ENCODE data around the gene URGCP. TPM values are rescaled to one million over a fixed set of nuclear protein-coding genes. Genes with fewer than 3 reads are reported as not detected.

The URGCP gene
- total and polyA plus RNA-seq, 4 donors: 9.1 to 46.7 (median 31.1) TPM

DNA sequence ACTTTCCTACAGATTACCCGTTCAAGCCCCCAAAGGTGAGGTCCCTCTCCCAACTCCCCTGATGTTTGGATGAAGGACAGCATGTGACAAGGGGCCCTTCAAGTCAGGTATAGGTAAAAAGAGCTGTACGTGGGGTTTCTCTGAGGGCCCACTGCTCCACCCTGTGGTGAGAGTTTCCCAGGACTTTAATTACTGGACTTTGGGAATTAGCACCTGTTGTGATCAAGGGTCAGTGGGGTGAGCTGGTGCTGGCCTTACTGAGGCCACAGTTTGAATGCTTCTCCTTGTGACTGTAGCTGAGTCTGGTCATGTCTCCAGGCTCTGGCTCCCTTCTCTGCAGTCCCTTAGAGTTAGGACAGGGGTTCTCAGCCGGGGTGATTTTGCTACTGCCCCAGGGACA, 36.6 kb upstream of the URGCP start:
- Histone ChIP-seq H3K27me3 (ENCODE audit: control insufficient read depth in 1 of 2, insufficient read depth in 2 of 2, low read length in 1 of 2) (no peaks in the 10 kb centered on the region), H3K9me3 (ENCODE audit: control insufficient read depth, low read length) (no peaks in the 10 kb centered on the region), H3K36me3 (ENCODE audit: control insufficient read depth in 1 of 2, insufficient read depth in 2 of 2, low read length in 1 of 2) (no peaks in the 10 kb centered on the region), H3K27ac (ENCODE audit: low read depth in 1 of 2, low read length in 2 of 2) (no peak overlapping the region), H3K4me3 (ENCODE audit: low read length in 2 of 2) (no peak overlapping the region), H3K4me1 (ENCODE audit: control insufficient read depth in 1 of 2, insufficient read depth in 2 of 2, low read length in 2 of 2) (no peaks in the 10 kb centered on the region)
- ATAC-seq (ENCODE audit: low FRiP score) (no peak), DNase-seq (no peak)
- intact Hi-C loops (cut with DNase I): no loop called here
- 73 to 80% methylated on average over 3 of the region's 3 CpGs for WGBS, 2 donors

DNA sequence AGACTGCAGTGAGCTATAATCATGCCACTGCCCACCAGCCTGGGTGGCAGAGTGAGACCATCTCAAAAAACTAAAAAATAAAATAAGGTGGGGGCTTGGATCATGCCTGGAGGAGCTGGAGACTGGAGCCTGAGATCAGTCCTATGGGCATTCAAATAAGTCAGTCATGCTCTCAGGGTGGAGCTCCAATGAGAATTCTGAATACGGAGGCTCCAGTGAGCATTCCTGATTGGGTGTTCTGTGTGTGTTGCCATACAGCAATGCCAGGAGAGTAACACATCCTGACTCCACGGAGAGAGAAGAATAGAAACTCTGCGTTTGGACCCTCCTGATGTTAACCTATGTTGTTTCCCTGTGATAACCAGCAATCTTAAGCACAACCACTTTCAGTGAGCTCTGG, 35.9 kb upstream of the URGCP start:
- no peaks in the 10 kb centered on the region for H3K4me1 ChIP-seq (ENCODE audit: control insufficient read depth in 1 of 2, insufficient read depth in 2 of 2, low read length in 2 of 2)
- no peaks in the 10 kb centered on the region for H3K9me3 ChIP-seq (ENCODE audit: control insufficient read depth, low read length)
- no peaks in the 10 kb centered on the region for H3K36me3 ChIP-seq (ENCODE audit: control insufficient read depth in 1 of 2, insufficient read depth in 2 of 2, low read length in 1 of 2)
- no peak overlapping the region for H3K4me3 ChIP-seq (ENCODE audit: low read length in 2 of 2)
- no peaks in the 10 kb centered on the region for H3K27me3 ChIP-seq (ENCODE audit: control insufficient read depth in 1 of 2, insufficient read depth in 2 of 2, low read length in 1 of 2)
- no peak for DNase-seq
- H3K27ac ChIP-seq (ENCODE audit: low read depth in 1 of 2, low read length in 2 of 2): no peak overlapping the region
- whole genome bisulfite sequencing, 2 donors: 53 to 62% methylated on average over 3 of the region's 3 CpGs
- ATAC-seq (ENCODE audit: low FRiP score): no peak
- intact Hi-C loops (cut with DNase I): no loop called here

DNA sequence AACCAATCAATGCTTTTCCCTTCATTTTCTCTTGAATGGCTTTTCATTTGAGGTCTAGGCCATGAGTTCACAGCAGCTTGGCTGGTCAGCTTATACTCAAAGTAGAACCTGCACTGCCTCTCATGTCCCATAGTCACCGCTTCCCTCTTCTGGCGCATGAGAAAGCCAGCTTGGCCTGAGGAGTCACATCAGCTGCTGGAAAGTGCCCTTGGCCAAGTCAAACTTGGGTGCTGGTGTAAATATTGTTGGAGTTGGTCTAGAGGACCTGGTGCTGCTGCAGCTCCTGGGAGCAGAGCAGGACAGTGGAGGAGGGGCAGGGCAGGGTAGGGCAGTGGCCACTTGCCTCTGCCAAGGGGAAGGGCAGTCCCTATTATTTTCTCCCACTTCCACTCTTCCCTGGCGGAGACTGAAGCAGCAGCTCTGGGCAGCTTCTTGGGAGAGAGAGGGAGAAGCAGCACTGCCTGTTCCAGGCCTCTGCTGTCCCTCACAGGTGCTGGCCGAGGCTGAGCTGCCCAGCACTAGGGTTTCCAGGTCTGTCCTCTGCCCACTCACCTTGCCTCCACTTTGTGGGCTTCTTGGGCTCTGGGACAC, 32.6 kb upstream of the URGCP start:
- DNase-seq: no peak
- Histone ChIP-seq H3K9me3 (ENCODE audit: control insufficient read depth, low read length) (no peaks in the 10 kb centered on the region), H3K27ac (ENCODE audit: low read depth in 1 of 2, low read length in 2 of 2) (no peak overlapping the region), H3K36me3 (ENCODE audit: control insufficient read depth in 1 of 2, insufficient read depth in 2 of 2, low read length in 1 of 2) (no peaks in the 10 kb centered on the region), H3K4me3 (ENCODE audit: low read length in 2 of 2) (no peak overlapping the region), H3K4me1 (ENCODE audit: control insufficient read depth in 1 of 2, insufficient read depth in 2 of 2, low read length in 2 of 2) (no peaks in the 10 kb centered on the region), H3K27me3 (ENCODE audit: control insufficient read depth in 1 of 2, insufficient read depth in 2 of 2, low read length in 1 of 2) (no peaks in the 10 kb centered on the region)
- intact Hi-C loops (cut with DNase I): no loop called here
- 64 to 76% methylated on average over 4 of the region's 4 CpGs for WGBS, 2 donors
- no peak for ATAC-seq (ENCODE audit: low FRiP score)

DNA sequence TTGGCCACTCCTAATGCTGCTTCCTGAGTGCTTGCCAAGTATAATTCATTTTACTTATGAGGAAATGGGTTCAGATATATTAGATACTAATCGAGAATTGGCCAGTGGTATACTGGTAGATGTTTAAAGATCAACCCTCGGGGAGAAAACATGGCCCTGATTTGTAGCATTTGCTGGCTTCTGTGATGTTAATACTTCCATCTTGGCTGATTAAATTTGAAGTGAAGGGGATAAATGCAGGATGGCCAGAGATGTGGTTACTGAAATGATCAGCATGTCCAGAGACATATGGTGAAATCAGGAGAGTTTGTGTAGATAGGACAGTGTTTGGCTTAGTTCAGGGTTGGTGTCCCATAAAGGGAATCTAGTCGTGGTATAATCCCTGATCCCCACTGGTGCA, 31.0 kb upstream of the URGCP start:
- WGBS, 2 donors: 63 to 66% methylated on average over 3 of the region's 3 CpGs
- DNase-seq (no peak), ATAC-seq (ENCODE audit: low FRiP score) (no peak)
- Histone ChIP-seq H3K9me3 (ENCODE audit: control insufficient read depth, low read length) (no peaks in the 10 kb centered on the region), H3K27ac (ENCODE audit: low read depth in 1 of 2, low read length in 2 of 2) (no peak overlapping the region), H3K36me3 (ENCODE audit: control insufficient read depth in 1 of 2, insufficient read depth in 2 of 2, low read length in 1 of 2) (no peaks in the 10 kb centered on the region), H3K27me3 (ENCODE audit: control insufficient read depth in 1 of 2, insufficient read depth in 2 of 2, low read length in 1 of 2) (no peaks in the 10 kb centered on the region), H3K4me3 (ENCODE audit: low read length in 2 of 2) (no peak overlapping the region), H3K4me1 (ENCODE audit: control insufficient read depth in 1 of 2, insufficient read depth in 2 of 2, low read length in 2 of 2) (no peaks in the 10 kb centered on the region)
- intact Hi-C loops (cut with DNase I): no loop called here

DNA sequence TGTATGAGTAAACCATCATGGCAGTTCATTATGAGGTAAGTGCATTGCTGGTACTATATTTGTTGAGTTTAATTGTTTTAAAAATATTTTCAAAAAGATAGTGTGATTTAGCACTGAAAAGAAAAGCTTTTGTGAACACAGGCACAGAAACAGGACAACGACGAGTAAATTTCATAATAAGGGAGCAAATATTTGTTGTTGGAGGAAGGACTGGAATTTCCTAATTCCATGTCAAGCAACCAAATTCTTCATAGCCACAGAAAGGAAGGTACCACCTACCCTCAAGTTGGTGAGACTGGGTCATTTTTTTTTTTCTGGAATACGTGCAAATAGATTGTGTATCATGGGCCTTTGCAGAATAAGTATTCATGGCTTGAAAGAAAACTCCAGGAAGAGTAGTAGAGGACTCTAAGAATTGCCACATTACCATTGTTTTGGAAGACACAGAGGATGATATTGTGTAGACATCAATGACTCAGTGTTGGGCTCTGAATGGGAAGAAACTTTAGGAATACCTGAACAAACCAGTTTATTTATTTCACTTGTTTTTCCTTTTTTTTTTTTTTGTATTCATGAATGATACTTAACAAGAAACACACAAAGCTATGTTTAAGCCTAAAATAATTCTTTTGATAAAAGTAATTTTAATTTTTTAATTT, 27.6 kb upstream of the URGCP start:
- Histone ChIP-seq H3K36me3 (ENCODE audit: control insufficient read depth in 1 of 2, insufficient read depth in 2 of 2, low read length in 1 of 2) (no peaks in the 10 kb centered on the region), H3K9me3 (ENCODE audit: control insufficient read depth, low read length) (no peaks in the 10 kb centered on the region), H3K4me1 (ENCODE audit: control insufficient read depth in 1 of 2, insufficient read depth in 2 of 2, low read length in 2 of 2) (no peaks in the 10 kb centered on the region), H3K27me3 (ENCODE audit: control insufficient read depth in 1 of 2, insufficient read depth in 2 of 2, low read length in 1 of 2) (no peaks in the 10 kb centered on the region), H3K27ac (ENCODE audit: low read depth in 1 of 2, low read length in 2 of 2) (no peak overlapping the region), H3K4me3 (ENCODE audit: low read length in 2 of 2) (no peak overlapping the region)
- no peak for ATAC-seq (ENCODE audit: low FRiP score)
- 93 to 95% methylated on average over 3 of the region's 3 CpGs for WGBS, 2 donors
- intact Hi-C loops (cut with DNase I): no loop called here
- no peak for DNase-seq

DNA sequence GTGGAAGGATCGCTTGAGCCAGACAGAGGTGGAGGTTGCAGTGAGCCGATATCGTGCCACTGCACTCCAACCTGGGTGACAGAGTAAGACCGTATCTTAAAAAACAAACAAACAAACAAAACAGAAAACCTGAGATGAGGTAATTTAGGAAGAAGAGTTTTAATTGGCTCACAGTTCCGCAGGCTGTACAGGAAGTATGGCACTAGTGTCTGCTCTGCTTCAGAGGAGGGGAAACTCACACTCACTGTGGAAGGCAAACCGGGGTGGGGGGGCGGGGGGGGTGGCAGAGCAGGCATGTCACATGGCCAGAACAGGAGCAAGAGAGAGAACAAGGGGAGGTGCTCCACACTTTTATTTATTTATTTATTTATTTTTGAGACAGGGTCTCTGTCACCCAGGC, 24.9 kb upstream of the URGCP start:
- DNase-seq: no peak
- 87 to 90% methylated on average over 7 of the region's 7 CpGs for WGBS, 2 donors
- intact Hi-C loops (cut with DNase I): no loop called here
- no peak overlapping the region for H3K27ac ChIP-seq (ENCODE audit: low read depth in 1 of 2, low read length in 2 of 2)
- no peaks in the 10 kb centered on the region for H3K4me1 ChIP-seq (ENCODE audit: control insufficient read depth in 1 of 2, insufficient read depth in 2 of 2, low read length in 2 of 2)
- no peaks in the 10 kb centered on the region for H3K36me3 ChIP-seq (ENCODE audit: control insufficient read depth in 1 of 2, insufficient read depth in 2 of 2, low read length in 1 of 2)
- no peaks in the 10 kb centered on the region for H3K9me3 ChIP-seq (ENCODE audit: control insufficient read depth, low read length)
- no peaks in the 10 kb centered on the region for H3K27me3 ChIP-seq (ENCODE audit: control insufficient read depth in 1 of 2, insufficient read depth in 2 of 2, low read length in 1 of 2)
- no peak overlapping the region for H3K4me3 ChIP-seq (ENCODE audit: low read length in 2 of 2)
- ATAC-seq (ENCODE audit: low FRiP score): no peak

DNA sequence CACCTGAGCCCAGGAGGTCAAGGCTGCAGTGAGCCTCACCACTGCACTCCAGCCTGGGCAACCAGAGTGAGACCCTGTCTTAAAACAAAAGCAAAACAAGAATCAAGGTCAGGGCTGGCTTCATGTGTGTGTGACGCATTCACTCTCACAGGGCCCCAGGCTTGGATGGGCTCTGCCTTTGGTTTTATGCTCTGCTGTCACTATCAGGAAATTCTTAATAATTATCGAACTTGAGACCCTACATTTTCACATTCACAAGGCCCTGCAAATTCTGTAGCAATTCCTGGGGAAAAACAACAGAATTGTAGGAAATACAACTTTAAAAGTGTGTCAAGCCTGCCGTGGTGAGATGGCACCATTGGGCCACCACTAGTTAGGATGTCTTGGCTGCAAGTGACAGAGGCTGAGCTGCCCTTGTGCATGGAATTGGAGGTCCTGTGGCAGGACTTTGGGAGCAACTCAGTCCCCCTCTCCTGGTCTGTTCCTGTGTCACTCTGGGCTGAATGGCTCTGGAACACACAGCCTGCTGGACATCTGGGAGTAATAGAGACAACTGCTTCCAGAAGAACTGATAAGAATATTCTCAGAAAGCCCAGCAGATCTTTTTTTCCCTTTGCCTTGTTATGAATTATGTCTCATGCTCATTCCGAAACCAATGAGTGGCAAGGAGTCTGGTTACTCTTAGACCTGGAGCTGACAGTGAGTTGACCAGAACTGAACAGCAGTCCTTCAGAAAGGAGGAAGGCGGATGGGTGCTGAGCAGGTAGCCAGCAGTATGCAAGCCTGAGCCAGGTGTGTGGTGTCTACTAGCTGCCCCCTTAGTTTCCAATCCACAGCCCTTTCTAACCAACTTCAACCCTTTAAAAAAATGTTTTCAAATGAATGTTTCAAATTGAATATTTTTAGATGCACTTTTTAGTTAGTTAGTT, 23.4 kb upstream of the URGCP start:
- no peaks in the 10 kb centered on the region for H3K9me3 ChIP-seq (ENCODE audit: control insufficient read depth, low read length)
- ATAC-seq (ENCODE audit: low FRiP score) (no peak), DNase-seq (no peak)
- no peaks in the 10 kb centered on the region for H3K27me3 ChIP-seq (ENCODE audit: control insufficient read depth in 1 of 2, insufficient read depth in 2 of 2, low read length in 1 of 2)
- H3K27ac ChIP-seq (ENCODE audit: low read depth in 1 of 2, low read length in 2 of 2): no peak overlapping the region
- intact Hi-C loops (cut with DNase I): loop anchor here in 1 of 2 donors (5.0 kb wide), 1 partner anchor 57 kb away; no protein-coding TSS in a partner anchor
- no peaks in the 10 kb centered on the region for H3K4me1 ChIP-seq (ENCODE audit: control insufficient read depth in 1 of 2, insufficient read depth in 2 of 2, low read length in 2 of 2)
- H3K4me3 ChIP-seq (ENCODE audit: low read length in 2 of 2): no peak overlapping the region
- 95% methylated on average over 5 of the region's 5 CpGs for WGBS, 2 donors
- no peaks in the 10 kb centered on the region for H3K36me3 ChIP-seq (ENCODE audit: control insufficient read depth in 1 of 2, insufficient read depth in 2 of 2, low read length in 1 of 2)

DNA sequence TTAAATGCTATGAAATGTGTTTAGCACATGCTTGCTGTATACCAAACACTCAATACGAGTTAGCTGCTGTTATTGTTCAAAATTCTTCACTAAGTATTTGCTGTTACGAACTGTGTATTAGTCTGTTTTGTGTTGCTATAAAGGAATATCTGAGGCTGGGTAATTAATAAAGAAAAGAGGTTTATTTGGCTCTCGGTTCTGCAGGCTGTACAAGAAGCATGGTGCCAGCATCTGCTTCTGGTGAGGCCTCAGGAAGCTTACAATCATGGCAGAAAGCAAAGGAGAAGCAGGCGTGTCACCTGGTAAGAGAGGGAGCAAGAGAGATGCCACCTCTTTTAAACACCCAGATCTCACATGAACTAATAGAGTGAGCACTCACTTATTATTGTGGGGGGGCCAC, 21.4 kb upstream of the URGCP start:
- Histone ChIP-seq H3K9me3 (ENCODE audit: control insufficient read depth, low read length) (no peaks in the 10 kb centered on the region), H3K36me3 (ENCODE audit: control insufficient read depth in 1 of 2, insufficient read depth in 2 of 2, low read length in 1 of 2) (no peaks in the 10 kb centered on the region), H3K4me3 (ENCODE audit: low read length in 2 of 2) (no peak overlapping the region), H3K27me3 (ENCODE audit: control insufficient read depth in 1 of 2, insufficient read depth in 2 of 2, low read length in 1 of 2) (no peaks in the 10 kb centered on the region), H3K27ac (ENCODE audit: low read depth in 1 of 2, low read length in 2 of 2) (no peak overlapping the region), H3K4me1 (ENCODE audit: control insufficient read depth in 1 of 2, insufficient read depth in 2 of 2, low read length in 2 of 2) (no peaks in the 10 kb centered on the region)
- DNase-seq: no peak
- intact Hi-C loops (cut with DNase I): loop anchor here (2.0 to 5.0 kb wide), 2 partner anchors 56 to 59 kb away; partner anchors contain the start of gene MRPS24 (in 1 of the 2)
- WGBS, 2 donors: 96% methylated on average over 4 of the region's 4 CpGs
- ATAC-seq (ENCODE audit: low FRiP score): no peak

All from aorta (tissue), 5 donors.